ENCODE results near the gene TTBK2. TPM values are rescaled to one million over a fixed set of nuclear protein-coding genes. Genes with fewer than 3 reads are reported as not detected.

The TTBK2 gene
- total RNA-seq, 1 donor from 2014 or later: 28.0 TPM

GRCh38 chr15:42711746-42712145, 208.8 kb downstream of the TTBK2 start:
- intact Hi-C loops (cut with DNase I): no loop called here
- no peak for DNase-seq (ENCODE audit: low spot score)

DNA sequence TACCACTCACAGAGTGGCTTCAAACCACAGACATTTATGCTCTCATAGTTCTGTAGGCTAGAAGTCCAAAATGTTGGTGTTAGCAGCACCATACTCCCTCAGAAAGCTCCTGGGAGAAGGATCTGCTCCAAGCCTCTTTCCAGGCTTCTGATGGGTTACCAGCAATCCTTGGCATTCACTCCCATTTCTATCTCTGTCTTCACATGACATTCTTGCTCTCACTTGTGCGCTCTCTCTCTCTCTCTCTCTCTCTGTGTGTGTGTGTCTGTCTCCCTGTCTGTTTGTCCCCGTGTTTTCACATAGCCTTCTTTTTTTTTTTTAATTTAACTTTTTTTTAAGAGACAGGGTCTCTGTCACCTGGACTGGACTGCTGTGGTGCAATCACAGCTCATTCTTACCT, 209.9 kb downstream of the TTBK2 start:
- no peak for DNase-seq (ENCODE audit: low spot score)
- intact Hi-C loops (cut with DNase I): no loop called here

DNA sequence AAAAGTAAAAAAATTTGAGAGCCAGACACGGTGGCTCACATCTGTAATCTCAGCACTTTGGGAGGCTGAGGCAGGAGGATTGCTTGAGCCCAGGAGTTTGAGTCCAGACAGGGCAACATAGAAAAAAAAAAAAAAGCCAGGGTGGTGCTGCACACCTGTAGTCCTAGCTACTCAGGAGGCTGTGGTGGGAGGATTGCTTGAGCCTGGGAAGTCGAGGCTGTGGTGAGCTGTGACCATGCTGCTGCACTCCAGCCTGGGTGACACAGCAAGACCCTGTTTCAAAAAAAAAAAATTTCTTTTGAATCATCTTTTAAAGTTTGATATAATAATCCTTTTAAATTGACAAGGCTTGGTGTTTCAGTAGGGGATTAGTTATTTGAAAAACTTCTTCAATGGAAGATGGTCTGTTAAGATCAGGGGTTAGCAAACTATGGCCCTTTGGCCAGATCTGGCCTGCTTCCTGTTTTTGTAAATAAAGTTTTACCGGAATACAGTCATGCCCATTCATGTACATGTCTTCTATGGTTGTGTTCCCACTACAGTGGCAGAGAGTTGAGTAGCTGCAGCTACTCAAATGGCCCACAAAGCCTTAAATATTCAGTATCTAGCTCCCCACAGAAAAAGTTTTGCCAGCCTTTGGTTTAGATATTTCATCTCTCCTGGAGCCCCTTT, 212.6 kb downstream of the TTBK2 start:
- intact Hi-C loops (cut with DNase I): no loop called here
- peak; percentile 62 for DNase-seq (ENCODE audit: low spot score)

- intact Hi-C loops (cut with DNase I): no loop called here
- DNase-seq (ENCODE audit: low spot score): no peak
Observed at GRCh38 chr15:42707068-42707467, 213.5 kb downstream of the TTBK2 start.

- intact Hi-C loops (cut with DNase I): loop anchor here (2.0 kb wide), 1 partner anchor 221 kb away; no protein-coding TSS in a partner anchor
- peak; percentile 15 for DNase-seq (ENCODE audit: low spot score)
Observed at GRCh38 chr15:42705336-42705735, 215.2 kb downstream of the TTBK2 start.

DNA sequence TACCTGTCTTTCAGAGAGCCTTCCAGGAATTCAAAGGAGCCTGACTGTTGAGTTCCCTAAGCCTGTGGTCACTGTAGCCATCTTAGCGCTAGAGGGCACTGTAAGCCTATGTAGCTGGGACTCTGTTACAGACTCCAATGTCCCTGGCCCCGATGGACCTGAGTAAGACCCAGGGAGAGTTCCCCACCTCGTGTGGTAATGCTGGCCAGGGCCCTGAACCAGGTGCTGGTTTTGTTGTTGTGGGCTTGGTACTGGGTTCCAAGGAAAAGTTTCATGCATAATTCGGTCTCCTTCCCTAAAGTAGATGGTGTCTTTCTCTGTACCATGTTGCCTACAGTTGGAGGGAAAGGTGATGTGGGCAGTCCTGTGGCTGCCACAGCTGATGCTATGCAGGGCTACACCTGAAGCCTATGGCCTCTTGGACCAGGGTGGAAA, 216.1 kb downstream of the TTBK2 start:
- intact Hi-C loops (cut with DNase I): loop anchor here (2.0 kb wide), 1 partner anchor 222 kb away; no protein-coding TSS in a partner anchor
- peak; percentile 74 for DNase-seq (ENCODE audit: low spot score)

DNA sequence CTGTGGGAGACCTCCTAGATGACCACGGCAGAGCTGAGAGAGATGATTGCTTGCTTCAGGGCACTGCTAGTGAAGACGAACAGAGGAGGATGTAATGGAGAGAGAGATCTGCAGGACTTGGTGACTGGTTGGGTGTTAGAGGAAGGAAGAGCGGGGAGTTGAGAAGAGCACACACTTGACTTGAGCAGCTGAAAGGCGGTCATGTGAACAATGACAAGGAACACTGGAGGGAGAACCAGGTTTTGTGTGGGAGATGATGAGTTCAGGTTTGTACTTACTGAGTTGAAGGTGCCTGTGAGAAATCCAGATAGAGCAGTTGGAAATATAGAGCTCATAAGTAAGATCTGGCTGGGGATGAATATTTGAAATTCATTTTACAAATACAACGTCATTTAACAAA, 224.0 kb downstream of the TTBK2 start:
- intact Hi-C loops (cut with DNase I): no loop called here
- no peak for DNase-seq (ENCODE audit: low spot score)

DNA sequence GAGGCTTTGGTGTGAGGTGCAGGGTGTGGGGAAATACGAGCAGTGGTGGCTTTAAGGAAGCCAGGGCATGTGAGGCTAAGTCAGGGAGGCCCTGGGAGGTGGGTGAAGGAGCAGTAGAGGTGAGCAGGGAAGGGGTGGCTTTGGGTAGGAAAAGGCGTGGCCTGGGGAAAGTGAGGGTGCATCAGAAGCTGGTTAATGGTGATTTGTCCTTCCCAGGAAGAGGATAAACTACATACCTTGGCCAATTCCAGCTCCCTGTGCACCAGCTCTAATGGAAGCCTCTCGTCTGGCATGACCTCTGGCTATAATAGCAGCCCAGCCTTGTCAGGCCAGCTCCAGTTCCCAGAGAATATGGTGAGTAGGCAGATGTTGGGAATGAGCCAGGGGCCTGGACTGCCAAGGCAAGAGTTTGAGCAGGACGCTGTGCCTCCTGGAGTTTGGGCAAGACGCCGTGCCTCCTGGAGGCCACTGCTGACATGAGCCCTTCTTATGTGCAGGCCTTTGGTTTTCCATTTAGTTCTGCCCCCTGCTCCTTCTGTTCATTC, 225.0 kb downstream of the TTBK2 start:
- no peak for DNase-seq (ENCODE audit: low spot score)
- intact Hi-C loops (cut with DNase I): no loop called here

- DNase-seq (ENCODE audit: low spot score): no peak
- intact Hi-C loops (cut with DNase I): no loop called here
Observed at GRCh38 chr15:42694398-42694797, 226.2 kb downstream of the TTBK2 start.

- DNase-seq (ENCODE audit: low spot score): no peak
- intact Hi-C loops (cut with DNase I): no loop called here
Observed at GRCh38 chr15:42693942-42694341, 226.6 kb downstream of the TTBK2 start.

- intact Hi-C loops (cut with DNase I): no loop called here
- DNase-seq (ENCODE audit: low spot score): no peak
Observed at GRCh38 chr15:42693496-42693895, 227.1 kb downstream of the TTBK2 start.

- no peak for DNase-seq (ENCODE audit: low spot score)
- intact Hi-C loops (cut with DNase I): no loop called here
Observed at GRCh38 chr15:42692997-42693396, 227.6 kb downstream of the TTBK2 start.

GRCh38 chr15:42692536-42692935, 228.0 kb downstream of the TTBK2 start:
- no peak for DNase-seq (ENCODE audit: low spot score)
- intact Hi-C loops (cut with DNase I): no loop called here

- no peak for DNase-seq (ENCODE audit: low spot score)
- intact Hi-C loops (cut with DNase I): no loop called here
Observed at GRCh38 chr15:42691770-42692169, 228.8 kb downstream of the TTBK2 start.

- DNase-seq (ENCODE audit: low spot score): no peak
- intact Hi-C loops (cut with DNase I): no loop called here
Observed at GRCh38 chr15:42691308-42691707, 229.3 kb downstream of the TTBK2 start.

Other genes starting within 250 kb of the TTBK2 start
- 6.5 TPM for gene CDAN1, start 183.7 kb downstream of the TTBK2 start, total RNA-seq
- gene UBR1, start 185.3 kb upstream of the TTBK2 start, total RNA-seq: 34.6 TPM
- 9.3 TPM for gene TMEM62, start 212.8 kb upstream of the TTBK2 start, total RNA-seq